Activated naive CD8-positive, alpha-beta T cell (primary cell): ENCODE data around the gene NFKB2.

Experiments used
- H3K27ac Mint-ChIP-seq: one replicate; pipeline ENCODE4 v1.8.0; 2021; ENCODE audit warnings: mixed read lengths
- H3K27me3 Mint-ChIP-seq: one replicate; pipeline ENCODE4 v1.8.0; 2021; ENCODE audit warnings: mixed read lengths
- H3K36me3 Mint-ChIP-seq: one replicate; pipeline ENCODE4 v1.8.0; 2021; ENCODE audit warnings: mixed read lengths
- H3K4me1 Mint-ChIP-seq: one replicate; pipeline ENCODE4 v1.8.0; 2021; ENCODE audit warnings: low read depth, mixed read lengths
- H3K4me3 Mint-ChIP-seq: one replicate; pipeline ENCODE4 v1.8.0; 2021; ENCODE audit warnings: mild to moderate bottlenecking, mixed read lengths
- H3K9me3 Mint-ChIP-seq: one replicate; pipeline ENCODE4 v1.8.0; 2021; ENCODE audit warnings: low read depth, mixed read lengths

NFKB2 gene

DNA sequence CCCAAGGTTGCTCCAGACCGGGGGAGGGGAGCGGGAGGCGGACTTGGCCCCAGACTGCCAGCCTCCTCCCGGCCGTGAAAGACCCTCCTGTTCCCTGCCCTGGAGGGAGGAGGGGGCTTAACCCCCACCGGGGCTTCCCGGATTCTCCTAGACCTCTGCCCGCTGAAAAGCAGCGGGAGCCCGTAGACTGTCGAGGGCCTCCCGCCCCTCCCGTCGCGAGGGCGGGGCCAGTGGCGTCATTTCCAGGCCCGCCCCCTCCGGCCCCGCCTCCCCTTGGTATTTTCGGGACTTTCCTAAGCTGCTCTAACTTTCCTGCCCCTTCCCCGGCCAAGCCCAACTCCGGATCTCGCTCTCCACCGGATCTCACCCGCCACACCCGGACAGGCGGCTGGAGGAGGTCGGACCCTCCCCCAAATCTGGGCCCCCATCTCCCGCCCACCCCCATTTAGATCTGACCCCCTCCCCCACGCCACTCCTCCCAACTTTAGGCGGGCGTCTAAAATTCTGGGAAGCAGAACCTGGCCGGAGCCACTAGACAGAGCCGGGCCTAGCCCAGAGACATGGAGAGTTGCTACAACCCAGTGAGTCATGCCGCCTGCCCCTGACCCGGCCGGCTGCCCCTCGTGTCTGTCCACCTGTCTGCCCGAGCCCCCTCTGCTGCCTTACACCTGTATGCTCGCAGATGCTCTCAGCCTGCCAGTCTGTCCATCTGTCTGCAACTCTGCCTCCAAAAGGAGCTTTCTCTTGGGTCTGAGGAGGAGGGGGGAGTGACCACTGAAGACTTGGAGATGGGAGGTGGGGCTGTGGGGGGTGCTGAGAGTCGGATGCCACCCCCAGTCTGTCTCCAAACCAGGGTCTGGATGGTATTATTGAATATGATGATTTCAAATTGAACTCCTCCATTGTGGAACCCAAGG is at the start of gene NFKB2:
TSS of gene NFKB2 (plus strand) at position 306 of the 917 bp plus-strand sequence. CDS start at position 561, 255 bp downstream.
- Mint-ChIP-seq H3K4me1 (peaks cover 39% of the 10 kb centered on the region), H3K27me3 (no peaks in the 10 kb centered on the region)

DNA sequence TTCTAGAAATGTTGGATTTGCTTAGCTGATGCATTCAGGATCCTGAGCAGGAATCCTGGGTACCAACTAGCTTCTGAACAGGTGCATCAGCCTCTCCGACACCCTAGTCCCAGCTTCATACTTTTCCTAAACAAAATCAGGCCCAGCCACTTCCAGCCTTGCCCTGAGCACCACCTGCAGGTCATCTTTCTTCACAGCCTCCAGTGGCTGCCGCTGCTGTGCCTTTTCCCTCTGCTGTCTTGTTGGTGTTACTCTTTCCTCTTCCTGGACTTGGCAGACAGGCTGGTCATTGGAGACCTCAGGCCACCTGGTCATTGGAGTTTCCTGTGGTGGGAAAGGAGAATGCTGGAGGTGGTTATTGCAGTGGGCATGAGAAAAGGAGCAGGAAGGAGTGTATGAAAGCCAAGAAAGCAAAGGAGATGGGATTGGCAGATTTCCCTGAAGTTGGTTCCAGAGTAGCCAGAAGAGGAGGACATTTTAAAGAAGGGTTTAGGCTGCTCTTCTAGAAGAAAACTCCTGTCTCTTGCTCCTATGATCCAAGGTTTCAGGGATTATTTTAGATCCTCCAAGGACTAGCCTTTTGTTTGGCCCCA is 48.2 kb upstream of the NFKB2 start:
- Mint-ChIP-seq H3K9me3 (no peaks in the 10 kb centered on the region), H3K4me3 (no peak overlapping the region), H3K4me1 (peaks cover 2% of the 10 kb centered on the region), H3K27ac (peak overlapping the region; percentile 22), H3K27me3 (no peaks in the 10 kb centered on the region), H3K36me3 (no peaks in the 10 kb centered on the region)

More for the DNA sequence above, at the start of gene NFKB2:
- peak within 1 kb of the TSS; percentile 92 for H3K4me3 Mint-ChIP-seq
- H3K36me3 Mint-ChIP-seq: peaks cover 2% of the 10 kb centered on the region
- H3K9me3 Mint-ChIP-seq: no peaks in the 10 kb centered on the region
- H3K27ac Mint-ChIP-seq: peak within 1 kb of the TSS; percentile 97

DNA sequence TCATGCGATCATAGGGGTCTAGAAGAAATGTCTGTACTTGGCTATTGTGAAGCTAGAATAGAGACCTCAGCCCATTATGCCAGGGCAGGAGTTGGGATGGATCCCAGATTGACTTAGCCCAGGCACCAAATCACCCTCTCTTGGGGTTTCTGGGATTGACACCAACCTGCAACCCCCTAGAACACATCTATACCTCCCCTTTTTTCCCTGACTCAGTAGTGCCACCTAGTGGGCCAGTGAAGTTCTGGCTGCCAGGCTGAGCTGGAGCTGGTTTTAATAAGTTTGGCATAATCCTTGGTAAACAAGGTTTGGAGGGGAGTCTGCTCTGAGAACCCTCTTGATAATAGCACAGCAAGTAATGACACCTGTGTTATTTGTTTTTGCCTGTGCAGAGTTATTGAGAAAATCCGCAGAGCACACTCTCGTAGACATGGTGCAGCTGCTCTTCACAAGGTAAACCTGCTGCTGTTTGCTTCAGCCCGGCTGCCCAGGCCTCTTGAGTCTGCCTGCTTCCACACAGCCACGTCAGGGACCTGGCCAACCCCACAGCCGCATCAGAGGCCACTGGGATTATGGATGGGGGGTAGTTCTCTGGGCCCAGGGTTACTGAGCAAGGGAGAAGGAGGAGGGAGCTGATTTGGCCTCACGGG is 43.3 kb upstream of the NFKB2 start:
- H3K4me3 Mint-ChIP-seq: no peak overlapping the region
- no peak overlapping the region for H3K27ac Mint-ChIP-seq
- H3K36me3 Mint-ChIP-seq: peaks cover 11% of the 10 kb centered on the region

DNA sequence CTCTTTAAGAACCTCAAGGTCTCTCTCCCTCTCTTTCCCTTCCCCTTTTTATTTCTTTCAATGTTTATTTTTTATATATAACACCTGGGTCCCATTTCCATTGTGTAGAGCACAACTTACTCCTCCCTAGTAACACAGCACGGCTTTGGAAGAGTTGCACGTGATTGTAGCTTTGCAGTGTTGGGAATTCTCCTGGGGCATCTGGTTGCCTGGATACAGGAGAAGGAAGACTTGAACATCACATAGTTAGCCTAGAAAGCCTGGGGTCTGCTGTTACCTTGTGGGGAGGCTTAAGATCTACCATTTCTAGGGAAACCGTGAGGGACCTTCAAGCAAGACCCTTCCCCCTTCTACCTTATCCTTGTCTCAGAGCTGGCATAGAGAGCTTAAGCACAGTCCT is 41.1 kb upstream of the NFKB2 start:
- H3K9me3 Mint-ChIP-seq: no peaks in the 10 kb centered on the region
- H3K4me3 Mint-ChIP-seq: no peak overlapping the region
- H3K27me3 Mint-ChIP-seq: no peaks in the 10 kb centered on the region
- no peak overlapping the region for H3K27ac Mint-ChIP-seq
- H3K4me1 Mint-ChIP-seq: no peaks in the 10 kb centered on the region
- peaks cover 14% of the 10 kb centered on the region for H3K36me3 Mint-ChIP-seq

More for the DNA sequence above, 43.3 kb upstream of the NFKB2 start:
- no peaks in the 10 kb centered on the region for H3K27me3 Mint-ChIP-seq
- no peaks in the 10 kb centered on the region for H3K9me3 Mint-ChIP-seq
- no peaks in the 10 kb centered on the region for H3K4me1 Mint-ChIP-seq

DNA sequence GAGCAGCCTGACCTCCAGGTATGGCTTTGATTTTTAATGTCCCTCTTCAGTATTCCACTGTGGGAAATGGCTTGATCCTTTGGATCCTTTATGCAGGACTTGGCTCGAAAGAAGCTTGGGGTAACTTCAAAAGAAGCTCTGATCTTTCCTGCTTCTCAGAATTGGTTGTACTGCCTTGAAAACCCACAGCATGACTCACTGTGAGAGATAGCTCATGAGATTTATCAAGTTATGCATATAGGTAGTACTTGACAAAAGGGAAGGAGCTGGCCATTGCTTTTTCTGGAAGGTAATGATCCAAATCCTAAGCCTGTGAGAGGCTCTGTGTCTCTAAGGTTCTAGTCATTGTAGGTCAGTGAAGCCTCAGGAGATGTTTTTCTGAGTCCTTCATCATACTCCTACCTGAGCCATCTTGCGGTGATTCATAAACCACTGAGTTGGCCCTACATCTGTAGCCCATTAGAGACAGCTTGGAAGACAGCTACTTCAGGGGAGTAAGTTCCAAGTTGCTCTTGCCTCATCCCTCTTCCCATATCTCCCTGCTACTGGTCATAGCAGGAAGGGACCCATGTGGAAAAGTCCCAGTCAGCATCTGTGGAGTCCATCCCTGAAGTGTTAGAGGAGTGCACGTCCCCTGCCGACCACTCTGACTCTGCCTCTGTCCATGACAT is 36.7 kb upstream of the NFKB2 start:
- Mint-ChIP-seq H3K4me1 (no peaks in the 10 kb centered on the region), H3K36me3 (peaks cover 26% of the 10 kb centered on the region), H3K9me3 (no peaks in the 10 kb centered on the region), H3K27ac (no peak overlapping the region), H3K27me3 (no peaks in the 10 kb centered on the region), H3K4me3 (no peak overlapping the region)

DNA sequence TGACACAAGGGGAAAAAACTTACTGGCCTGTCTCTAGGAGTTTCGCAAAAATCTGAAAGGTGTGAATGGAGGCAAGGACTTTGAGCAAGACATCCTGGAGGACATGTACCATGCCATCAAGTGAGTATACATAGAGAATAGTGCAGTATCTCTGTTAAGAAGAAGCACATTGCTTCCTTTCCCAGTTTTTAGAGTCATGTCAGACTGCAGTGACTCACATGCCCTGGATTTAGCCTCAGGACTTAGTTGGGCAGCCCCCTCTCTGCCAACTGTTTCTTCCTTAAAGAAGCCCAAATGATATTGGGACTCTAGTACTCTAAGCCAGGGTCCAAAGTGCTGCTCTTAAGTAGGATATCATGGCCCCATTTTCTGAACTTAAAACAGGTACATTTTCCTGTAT is 28.1 kb upstream of the NFKB2 start:
- Mint-ChIP-seq H3K9me3 (no peaks in the 10 kb centered on the region), H3K4me3 (no peak overlapping the region), H3K27ac (no peak overlapping the region), H3K27me3 (no peaks in the 10 kb centered on the region), H3K36me3 (peaks cover 15% of the 10 kb centered on the region), H3K4me1 (no peaks in the 10 kb centered on the region)

DNA sequence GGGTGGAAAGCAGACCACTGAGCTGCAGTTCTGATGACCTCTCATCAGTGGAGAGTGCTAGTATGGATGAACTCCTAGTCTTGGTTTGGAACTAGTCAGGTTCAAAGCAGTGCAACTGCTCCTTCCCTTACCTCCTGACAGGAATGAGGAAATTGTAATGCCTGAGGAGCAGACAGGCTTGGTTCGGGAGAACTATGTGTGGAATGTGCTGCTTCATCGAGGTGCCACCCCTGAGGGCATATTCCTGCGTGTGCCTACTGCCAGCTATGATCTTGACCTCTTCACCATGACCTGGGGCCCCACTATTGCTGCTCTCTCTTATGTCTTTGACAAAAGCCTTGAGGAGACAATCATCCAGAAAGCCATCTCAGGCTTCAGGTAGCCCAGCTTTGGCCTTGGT is 27.4 kb upstream of the NFKB2 start:
- Mint-ChIP-seq H3K4me1 (no peaks in the 10 kb centered on the region), H3K27ac (no peak overlapping the region), H3K9me3 (no peaks in the 10 kb centered on the region), H3K36me3 (peaks cover 20% of the 10 kb centered on the region), H3K27me3 (no peaks in the 10 kb centered on the region), H3K4me3 (no peak overlapping the region)

DNA sequence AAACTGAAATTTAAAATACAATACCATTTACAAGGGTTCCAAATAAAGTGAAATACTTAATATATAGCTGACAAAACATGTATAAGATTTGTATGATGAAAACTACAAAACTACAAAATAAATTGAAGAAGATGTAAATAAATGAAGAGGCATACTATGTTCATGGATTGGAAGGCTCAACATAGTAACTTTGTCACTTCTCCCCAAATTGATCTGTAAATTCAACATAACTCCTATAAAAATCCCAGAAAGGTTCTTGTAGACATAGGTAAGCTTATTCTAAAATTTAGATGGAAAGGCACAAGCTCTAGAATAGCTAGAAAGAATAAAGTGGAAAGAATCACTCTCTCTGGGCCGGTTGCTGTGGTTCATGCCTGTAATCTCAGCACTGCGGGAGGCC is 24.2 kb upstream of the NFKB2 start:
- peaks cover 15% of the 10 kb centered on the region for H3K36me3 Mint-ChIP-seq
- no peaks in the 10 kb centered on the region for H3K4me1 Mint-ChIP-seq

DNA sequence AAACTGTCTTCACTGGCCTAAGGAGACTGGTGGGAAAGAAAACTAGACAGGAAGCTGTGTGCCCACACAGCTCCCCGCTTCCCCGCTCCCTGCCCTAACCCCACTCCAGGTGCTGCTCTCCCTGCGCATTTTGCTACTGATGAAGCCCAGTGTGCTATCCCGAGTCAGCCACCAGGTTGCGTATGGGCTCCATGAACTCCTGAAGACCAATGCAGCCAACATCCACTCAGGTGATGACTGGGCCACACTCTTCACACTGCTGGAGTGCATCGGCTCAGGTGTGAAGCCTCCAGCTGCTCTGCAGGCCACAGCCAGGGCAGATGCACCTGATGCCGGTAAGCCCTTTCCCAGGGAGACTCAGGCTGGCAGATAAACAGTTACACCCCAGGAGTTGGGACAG is 20.3 kb upstream of the NFKB2 start:
- Mint-ChIP-seq H3K27me3 (no peaks in the 10 kb centered on the region), H3K9me3 (no peaks in the 10 kb centered on the region), H3K4me1 (no peaks in the 10 kb centered on the region), H3K36me3 (peaks cover 11% of the 10 kb centered on the region), H3K27ac (no peak overlapping the region), H3K4me3 (no peak overlapping the region)

More for the DNA sequence above, 24.2 kb upstream of the NFKB2 start:
- Mint-ChIP-seq H3K27ac (no peak overlapping the region), H3K4me3 (no peak overlapping the region), H3K27me3 (no peaks in the 10 kb centered on the region), H3K9me3 (no peaks in the 10 kb centered on the region)

DNA sequence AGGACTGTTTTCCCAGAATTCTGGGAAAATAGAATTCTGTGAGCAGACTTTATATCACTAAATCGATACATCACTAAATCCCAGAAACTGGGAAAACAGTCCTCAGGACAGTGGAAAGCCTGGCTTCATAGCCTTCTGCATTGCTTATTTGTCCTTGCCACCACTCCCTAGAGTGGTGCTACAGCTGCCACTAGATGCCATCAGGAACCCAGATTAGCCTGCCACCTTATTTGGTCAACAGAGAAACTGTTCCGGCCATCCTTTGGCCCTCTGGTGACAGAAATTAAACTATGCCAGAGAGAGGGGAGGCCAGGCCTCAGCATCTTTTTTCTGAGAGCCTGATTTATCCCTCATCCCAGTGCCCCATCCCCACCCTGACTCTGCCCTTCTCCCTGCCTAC is 19.6 kb upstream of the NFKB2 start:
- Mint-ChIP-seq H3K4me3 (no peak overlapping the region), H3K9me3 (no peaks in the 10 kb centered on the region), H3K27me3 (no peaks in the 10 kb centered on the region), H3K27ac (no peak overlapping the region), H3K36me3 (peaks cover 10% of the 10 kb centered on the region), H3K4me1 (no peaks in the 10 kb centered on the region)

DNA sequence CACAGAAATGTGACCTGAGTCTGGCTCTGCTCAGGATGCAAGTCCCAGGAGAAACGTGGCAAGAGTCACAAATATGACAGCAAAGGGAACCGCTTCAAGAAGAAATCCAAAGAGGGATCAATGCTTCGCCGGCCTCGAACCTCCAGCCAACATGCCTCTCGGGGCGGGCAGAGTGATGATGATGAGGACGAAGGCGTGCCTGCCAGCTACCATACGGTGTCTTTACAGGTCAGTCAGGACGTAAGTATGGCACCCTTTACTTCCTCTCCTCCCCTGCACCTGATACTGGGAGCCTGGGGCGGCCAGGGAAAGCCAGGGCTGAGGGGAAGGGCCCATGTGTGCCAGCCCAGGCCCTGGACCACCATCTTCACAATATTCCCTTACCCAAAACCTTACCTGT is 18.6 kb upstream of the NFKB2 start:
- Mint-ChIP-seq H3K27me3 (no peaks in the 10 kb centered on the region), H3K4me1 (no peaks in the 10 kb centered on the region), H3K9me3 (no peaks in the 10 kb centered on the region), H3K27ac (no peak overlapping the region), H3K36me3 (peaks cover 7% of the 10 kb centered on the region), H3K4me3 (no peak overlapping the region)

DNA sequence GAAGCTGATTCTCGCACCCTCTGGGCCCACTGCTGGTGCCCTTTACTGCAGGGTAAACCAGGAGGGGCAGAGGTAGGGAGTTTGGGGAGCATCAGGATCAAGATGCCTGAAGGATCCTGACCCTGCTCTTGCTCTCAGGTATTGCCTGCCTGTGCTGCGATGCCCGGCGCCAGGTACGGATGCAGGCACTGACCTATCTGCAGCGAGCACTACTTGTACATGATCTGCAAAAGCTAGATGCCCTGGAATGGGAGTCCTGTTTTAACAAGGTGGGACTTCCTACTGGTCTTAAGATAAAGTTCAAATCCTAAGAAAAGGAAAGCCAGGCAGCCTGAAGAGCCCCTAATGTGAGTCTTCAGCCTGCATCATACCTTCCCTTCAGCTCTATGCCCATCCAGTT is 16.1 kb upstream of the NFKB2 start:
- Mint-ChIP-seq H3K27me3 (no peaks in the 10 kb centered on the region), H3K4me1 (no peaks in the 10 kb centered on the region), H3K9me3 (no peaks in the 10 kb centered on the region), H3K4me3 (no peak overlapping the region), H3K27ac (no peak overlapping the region), H3K36me3 (no peaks in the 10 kb centered on the region)

DNA sequence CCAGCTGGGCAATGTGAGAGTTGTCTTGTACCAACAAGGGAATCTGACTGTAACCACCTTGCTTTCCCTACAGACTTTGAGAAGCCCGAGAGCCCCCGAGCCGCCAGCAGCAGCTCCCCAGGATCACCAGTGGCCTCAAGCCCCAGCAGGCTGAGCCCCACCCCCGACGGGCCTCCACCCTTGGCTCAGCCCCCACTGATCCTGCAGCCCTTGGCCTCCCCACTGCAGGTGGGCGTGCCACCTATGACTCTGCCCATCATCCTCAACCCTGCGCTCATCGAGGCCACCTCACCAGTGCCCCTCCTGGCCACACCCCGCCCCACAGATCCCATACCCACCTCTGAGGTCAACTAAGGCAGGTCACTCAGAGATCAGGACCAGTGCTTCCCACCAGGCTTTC is 13.5 kb upstream of the NFKB2 start:
- no peaks in the 10 kb centered on the region for H3K36me3 Mint-ChIP-seq
- no peak overlapping the region for H3K27ac Mint-ChIP-seq
- no peaks in the 10 kb centered on the region for H3K9me3 Mint-ChIP-seq
- H3K4me3 Mint-ChIP-seq: no peak overlapping the region
- no peaks in the 10 kb centered on the region for H3K4me1 Mint-ChIP-seq
- no peaks in the 10 kb centered on the region for H3K27me3 Mint-ChIP-seq

DNA sequence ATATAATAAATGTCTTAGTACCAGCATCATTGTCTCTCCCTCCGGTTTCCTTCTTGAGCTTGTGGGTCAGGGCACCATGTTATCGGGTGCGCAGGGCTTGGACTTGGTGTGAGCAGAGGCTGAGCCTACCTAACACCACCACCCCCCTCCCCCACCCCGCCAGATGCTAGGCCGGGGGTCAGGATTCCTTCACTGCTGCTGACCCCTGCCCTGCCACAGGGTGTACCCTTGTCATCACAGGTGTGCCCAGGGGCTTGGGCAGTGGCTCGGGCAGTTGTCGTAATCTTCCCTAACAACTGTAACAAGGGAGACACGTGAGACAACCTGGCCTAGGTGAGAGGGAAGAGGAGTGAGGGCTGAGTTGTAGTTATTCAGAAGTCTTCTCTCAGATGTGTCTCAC is 12.6 kb upstream of the NFKB2 start:
- H3K9me3 Mint-ChIP-seq: no peaks in the 10 kb centered on the region

DNA sequence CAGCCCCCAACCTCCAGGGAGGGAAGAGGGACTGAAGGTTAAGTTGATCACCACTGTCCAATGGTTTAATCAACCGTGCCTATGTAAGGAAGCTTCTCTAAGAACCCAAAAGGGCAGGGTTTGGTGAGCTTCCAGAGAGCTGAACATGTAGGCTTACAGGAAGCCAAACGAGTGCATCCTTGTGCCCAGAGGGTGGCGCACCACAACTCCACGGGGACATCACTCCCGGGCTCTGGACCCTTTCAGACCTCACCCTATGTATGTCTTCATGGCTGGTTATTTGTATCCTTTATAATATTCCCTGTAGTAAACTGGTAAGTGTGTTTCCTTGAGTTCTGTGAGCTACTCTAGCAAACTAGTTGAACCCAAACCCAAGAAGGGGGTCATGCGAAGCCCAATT is 11.5 kb upstream of the NFKB2 start:
- Mint-ChIP-seq H3K27me3 (no peaks in the 10 kb centered on the region), H3K9me3 (no peaks in the 10 kb centered on the region), H3K36me3 (no peaks in the 10 kb centered on the region), H3K27ac (no peak overlapping the region), H3K4me3 (no peak overlapping the region), H3K4me1 (no peaks in the 10 kb centered on the region)

More for the DNA sequence above, 12.6 kb upstream of the NFKB2 start:
- Mint-ChIP-seq H3K36me3 (no peaks in the 10 kb centered on the region), H3K27ac (no peak overlapping the region), H3K27me3 (no peaks in the 10 kb centered on the region), H3K4me3 (no peak overlapping the region), H3K4me1 (no peaks in the 10 kb centered on the region)
